CD4-positive, alpha-beta T cell treated with Interleukin-6 at 100 ng/mL for 8 hours (primary cell): ENCODE results near the gene RUNX3.
A peak's percentile ranks its signal among the peaks of the same experiment; 100 is the strongest.
"Not testable (repeated sequence)": the region's sequence is repeated elsewhere in the genome, so short reads cannot be mapped to it uniquely, and the experiment has no call there.

Source experiments
- DNase-seq: peaks from one replicate; pipeline ENCODE4 v3.0.0-alpha.2; 2020; ENCODE audit warnings: mixed read lengths, low spot score

Gene RUNX3

GRCh38 chr1:24913274-24913604, 16.8 kb downstream of the RUNX3 start:
- DNase-seq, result no peak

- no peak for DNase-seq
These were observed 17.5 kb downstream of the RUNX3 start for GRCh38 chr1:24912376-24913273.

GRCh38 chr1:24911651-24912155, 18.4 kb downstream of the RUNX3 start:
- no peak for DNase-seq

DNA sequence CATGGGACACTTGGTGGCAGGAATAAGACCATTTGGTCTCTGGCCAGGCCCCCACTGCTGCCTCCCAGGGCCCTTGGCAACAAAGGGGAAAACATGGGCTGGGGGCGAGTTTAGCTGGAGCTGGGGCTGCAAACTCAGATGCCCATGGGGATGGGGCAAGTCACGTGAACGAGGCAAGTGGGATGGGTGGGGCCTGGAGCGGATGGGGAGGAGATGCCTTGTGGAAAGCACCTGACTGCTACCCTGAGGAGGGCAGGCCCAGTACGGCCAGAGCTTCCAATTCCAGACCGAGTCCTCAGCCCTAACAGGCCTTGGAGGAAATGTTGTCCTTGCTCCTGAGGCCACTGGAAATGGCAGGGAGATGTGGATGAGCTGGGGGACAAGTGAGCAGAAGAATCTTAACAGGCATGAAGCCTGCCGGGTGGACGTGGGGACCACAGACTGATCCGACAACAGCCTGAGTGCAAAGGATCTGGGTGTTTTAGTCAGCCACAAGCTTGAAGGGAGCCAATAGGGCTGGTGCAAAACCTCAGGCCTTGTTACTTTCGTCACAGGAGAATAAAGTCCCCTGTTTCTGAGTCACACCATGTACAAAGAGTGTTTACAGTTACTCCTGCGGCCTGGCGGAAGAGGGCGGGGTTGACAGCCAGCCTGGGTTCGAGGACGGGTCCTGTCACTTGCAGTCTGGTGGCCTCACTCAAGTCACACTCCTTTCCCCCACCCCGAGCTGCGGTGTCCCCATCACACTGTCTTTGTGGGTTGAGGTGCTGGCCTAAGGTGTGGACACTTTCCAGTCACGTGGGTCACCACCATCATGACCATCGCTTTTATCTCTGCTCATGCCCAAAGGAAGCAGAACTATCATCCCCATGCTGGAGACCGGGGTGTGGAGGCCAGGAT, 19.1 kb downstream of the RUNX3 start:
- DNase-seq, result peak; percentile 78

GRCh38 chr1:24910210-24910609, 19.9 kb downstream of the RUNX3 start:
- DNase-seq, result no peak

- DNase-seq, result no peak
These were observed 20.6 kb downstream of the RUNX3 start for GRCh38 chr1:24909388-24909898.

GRCh38 chr1:24908591-24909259, 21.4 kb downstream of the RUNX3 start:
- no peak for DNase-seq

DNA sequence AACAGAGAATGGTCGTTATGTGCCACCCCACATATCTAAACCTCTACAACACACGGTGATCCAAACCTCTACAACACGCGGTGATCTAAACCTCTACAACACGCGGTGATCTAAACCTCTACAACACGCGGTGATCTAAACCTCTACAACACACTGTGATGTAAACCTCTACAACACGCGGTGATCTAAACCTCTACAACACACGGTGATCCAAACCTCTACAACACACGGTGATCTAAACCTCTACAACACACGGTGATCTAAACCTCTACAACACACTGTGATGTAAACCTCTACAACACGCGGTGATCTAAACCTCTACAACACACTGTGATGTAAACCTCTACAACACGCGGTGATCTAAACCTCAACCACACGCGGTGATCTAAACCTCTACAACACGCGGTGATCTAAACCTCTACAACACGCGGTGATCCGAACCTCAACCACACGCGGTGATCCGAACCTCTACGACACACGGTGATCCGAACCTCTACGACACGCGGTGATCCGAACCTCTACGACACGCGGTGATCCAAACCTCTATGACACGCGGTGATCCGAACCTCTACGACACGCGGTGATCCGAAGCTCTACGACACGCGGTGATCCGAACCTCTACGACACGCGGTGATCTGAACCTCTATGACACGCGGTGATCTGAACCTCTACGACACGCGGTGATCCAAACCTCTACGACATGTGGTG, 22.3 kb downstream of the RUNX3 start:
- not testable (repeated sequence) for DNase-seq

DNA sequence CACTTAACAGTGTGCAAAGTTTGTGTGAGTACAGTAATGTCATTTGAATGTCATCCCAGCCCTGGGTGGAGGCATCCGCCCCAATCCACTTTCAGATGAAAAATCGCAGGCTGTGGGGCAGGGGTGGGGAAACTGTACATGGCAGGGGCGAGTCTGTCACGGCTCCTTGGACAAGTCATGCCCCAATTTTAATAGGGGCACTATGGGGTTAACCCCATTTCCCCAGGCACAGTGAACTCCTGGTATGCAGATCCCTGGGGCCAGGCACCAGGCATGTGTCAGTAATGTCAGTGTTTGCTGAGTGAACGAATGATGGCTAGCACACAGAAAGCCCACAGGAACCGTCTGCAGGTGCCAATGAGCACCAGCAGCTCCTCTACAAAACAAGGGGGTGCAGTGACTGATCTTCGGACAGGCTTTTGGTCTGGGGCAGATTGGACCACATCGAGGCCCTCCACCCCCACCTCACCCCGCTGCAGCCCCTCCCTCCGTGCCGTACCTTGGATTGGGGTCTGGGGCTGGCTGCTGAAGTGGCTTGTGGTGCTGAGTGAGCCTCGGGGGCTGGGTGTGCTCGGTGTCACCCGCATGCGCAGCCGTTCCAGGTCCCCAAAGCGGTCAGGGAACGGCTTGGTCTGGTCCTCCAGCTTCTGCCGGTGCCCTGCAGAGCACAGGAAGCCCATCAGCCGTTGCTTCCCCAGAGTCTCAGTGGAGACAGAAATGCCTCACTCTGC, 23.2 kb downstream of the RUNX3 start:
- no peak for DNase-seq

GRCh38 chr1:24905979-24906720, 23.9 kb downstream of the RUNX3 start:
- no peak for DNase-seq

DNA sequence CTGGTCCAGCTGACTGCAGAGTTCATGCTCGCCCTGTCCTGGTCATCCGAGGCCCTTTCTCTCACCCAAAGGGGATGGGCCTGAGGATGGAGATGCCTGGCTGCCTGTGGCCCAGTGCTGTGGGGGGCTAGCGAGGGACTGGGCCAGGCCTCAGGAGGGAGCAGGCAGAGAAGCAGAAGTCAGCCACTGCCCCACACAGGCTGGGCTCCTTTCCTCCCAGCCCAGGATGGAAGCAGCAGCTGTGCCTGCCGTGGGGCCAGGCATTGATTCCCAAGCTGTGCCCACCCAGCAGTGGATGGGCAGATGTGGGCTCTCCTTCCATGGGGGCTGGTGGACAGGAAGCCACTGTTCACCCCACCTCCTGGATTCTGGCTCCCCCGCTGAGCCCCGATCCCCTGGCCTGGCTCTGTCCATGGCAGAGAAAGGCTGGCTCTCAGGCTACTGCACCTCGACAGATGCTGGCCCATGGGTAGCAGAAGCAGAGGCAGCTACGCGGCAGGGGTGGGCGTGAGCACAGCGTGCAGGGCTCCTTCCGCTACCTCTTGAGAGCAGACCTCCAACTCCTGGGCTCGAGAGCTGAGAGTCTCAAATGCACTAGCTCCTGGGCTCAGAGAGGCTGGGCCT, 24.6 kb downstream of the RUNX3 start:
- no peak for DNase-seq

DNA sequence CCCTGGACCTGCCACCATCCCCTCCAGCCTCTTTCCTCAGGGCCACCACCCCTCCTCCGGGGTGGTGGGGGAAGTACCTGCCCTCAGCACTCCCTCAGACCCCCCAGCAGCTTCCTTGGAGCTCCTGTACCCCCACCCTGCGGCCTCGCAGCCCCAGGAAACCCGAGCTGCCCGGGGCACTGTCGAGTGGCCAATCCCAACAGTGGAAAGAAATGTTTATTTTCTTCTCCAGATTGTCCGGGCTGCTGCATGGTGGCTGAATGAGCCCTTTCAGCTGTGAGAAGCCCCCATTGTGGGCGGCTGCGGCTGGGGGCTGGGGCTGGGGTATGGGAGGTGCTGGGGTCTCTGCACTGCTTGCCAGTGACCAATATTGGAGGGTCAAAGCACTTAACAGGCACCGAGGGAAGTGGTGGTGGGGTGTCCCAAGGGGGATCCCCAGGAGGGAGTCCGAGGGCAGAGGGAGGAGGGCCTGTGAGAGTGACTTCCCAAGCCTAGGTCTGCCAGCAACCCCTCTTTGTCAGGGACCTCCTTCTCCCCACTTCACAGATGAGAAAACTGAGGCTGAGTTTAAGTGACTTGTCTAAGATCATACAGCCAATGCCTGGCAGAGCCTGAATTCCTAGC, 25.2 kb downstream of the RUNX3 start:
- DNase-seq, result no peak

DNA sequence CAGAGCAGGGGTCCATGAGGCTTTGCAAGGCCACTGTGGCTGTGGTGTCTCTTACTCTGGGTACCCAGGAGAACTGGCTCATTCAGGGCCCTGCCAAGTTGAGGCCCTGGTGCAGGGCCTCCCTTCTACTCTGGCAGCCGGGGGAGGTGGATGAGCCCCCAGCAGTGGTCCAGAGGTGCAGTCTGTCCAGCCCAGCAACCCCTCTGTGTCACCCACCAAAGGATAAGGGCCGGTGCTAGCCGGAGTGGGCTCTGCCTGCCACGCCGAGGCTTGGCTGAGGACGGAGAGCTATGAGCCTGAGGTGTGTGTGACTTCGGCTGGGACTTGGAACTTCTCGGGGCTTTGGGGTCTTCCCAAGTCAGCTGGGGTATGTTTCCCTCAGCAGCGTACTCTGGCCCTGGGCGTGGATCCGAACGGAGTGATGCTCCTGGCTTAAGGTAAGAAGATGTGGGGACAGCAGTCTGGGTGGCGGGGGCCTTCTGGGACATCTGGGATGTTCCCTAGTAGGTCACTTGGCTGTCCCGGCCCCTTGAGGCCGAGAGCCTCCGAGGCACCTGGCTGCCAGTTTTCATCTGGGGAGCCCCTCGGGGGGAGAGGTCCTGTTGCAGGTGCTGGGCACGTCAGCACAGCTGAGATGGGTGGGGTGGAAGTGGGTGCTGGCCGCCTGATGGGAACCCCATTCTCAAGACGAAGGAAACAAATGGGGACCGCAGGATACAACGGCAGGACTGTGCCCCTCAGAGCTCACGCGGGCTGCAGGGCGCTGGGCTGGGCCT, 25.9 kb downstream of the RUNX3 start:
- no peak for DNase-seq

- DNase-seq, result no peak
These were observed 26.5 kb downstream of the RUNX3 start for GRCh38 chr1:24903560-24903954.

- DNase-seq, result no peak
These were observed 27.0 kb downstream of the RUNX3 start for GRCh38 chr1:24903011-24903461.

DNA sequence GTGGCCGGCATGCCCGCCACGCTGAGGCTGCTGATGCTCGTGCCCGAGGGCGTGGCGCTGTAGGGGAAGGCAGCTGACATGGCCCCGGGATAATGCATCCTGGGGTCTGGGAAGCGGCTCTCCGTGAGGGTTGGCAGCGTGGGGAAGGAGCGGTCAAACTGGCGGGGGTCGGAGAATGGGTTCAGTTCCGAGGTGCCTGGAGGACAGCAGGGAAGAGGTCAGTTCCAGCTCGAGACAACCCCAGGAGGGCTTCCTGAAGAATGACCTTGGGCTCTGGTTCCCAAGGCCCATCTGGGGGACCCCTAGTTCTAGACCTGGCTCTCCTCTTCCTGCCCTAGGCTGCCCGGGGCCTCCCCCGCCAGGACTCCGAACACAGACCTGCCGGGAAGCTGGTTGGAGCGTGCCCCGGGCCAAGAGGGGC, 27.6 kb downstream of the RUNX3 start:
- DNase-seq, result no peak

- no peak for DNase-seq
These were observed 28.1 kb downstream of the RUNX3 start for GRCh38 chr1:24901791-24902470.
